ENCODE data around the gene SYT2. TPM values are rescaled to one million over a fixed set of nuclear protein-coding genes. Genes with fewer than 3 reads are reported as not detected.

SYT2 gene
- total and polyA plus RNA-seq, 2 of the 13 experiments (the other 11 are each of a cell fraction or from before 2014, with no cell fraction given): not detected

GRCh38 chr1:202575918-202576653, 134.2 kb downstream of the SYT2 start:
- in situ Hi-C loops (cut with HindIII; ENCODE audit: extremely low pct_ligation_motif_present, low pct_unique_long_range_greater_than_20kb): no loop called here
- H3K36me3 ChIP-seq (replicated peaks in 1 of 2; ENCODE audit: control insufficient read depth in 1 of 2, insufficient read depth in 2 of 2, low read length in 2 of 2): peaks cover 2 to 19% of the 10 kb centered on the region in 2 experiments; a peak in 3 of 5 replicates
- FAIRE-seq (no peak), DNase-seq (ENCODE audit: low spot score) (no peak), ATAC-seq (peak; percentile 23; the same call in 2 of the 3 replicates)
- peak overlapping the region; percentile 30 for H3K27ac ChIP-seq (ENCODE audit: extremely low read length, insufficient read depth, low read length)
- ChIA-PET POLR2A (no interaction called here), CTCF (ENCODE audit: low intra/inter-chr PET ratio, low total read pairs) (no interaction called here)
- WGBS (ENCODE audit: low lambda C conversion rate): 92% methylated on average over 2 of the region's 2 CpGs
- H3K4me1 ChIP-seq (ENCODE audit: insufficient read depth, low read length): peaks cover 22% of the 10 kb centered on the region
- H3K79me2 ChIP-seq (ENCODE audit: insufficient read depth, low read length): no peaks in the 10 kb centered on the region
- H3K4me3 ChIP-seq (replicated peaks in 1 of 3; ENCODE audit: insufficient read depth in 1 of 3, low read depth in 2 of 3, low read length in 3 of 3): no peak overlapping the region
- no peaks in the 10 kb centered on the region for H4K20me1 ChIP-seq (ENCODE audit: insufficient read depth, low read length)
- no peak overlapping the region for H2AFZ ChIP-seq (ENCODE audit: low read length)
- BruUV-seq (replicated peaks): no TSS peak
- H3K9ac ChIP-seq (ENCODE audit: insufficient read depth, low read depth, low read length): no peak overlapping the region
- H3K4me2 ChIP-seq (ENCODE audit: low read depth, low read length): no peak overlapping the region
- no peaks in the 10 kb centered on the region for H3K9me3 ChIP-seq (ENCODE audit: low read length)
- no peaks in the 10 kb centered on the region for H3K27me3 ChIP-seq (ENCODE audit: control insufficient read depth in 1 of 2, insufficient read depth in 2 of 2, low read length in 2 of 2)
- intact Hi-C loops (cut with micrococcal nuclease; ENCODE audit: unreplicated experiment): no loop called here
- TF ChIP-seq ZKSCAN1 (IDR thresholded peaks at IDR 0.05; ENCODE audit: low read length) (no peak), NCOR1 (IDR thresholded peaks at IDR 0.05; ENCODE audit: borderline replicate concordance, low read length) (no peak), ZNF816 (CRISPR knock-in tag; IDR thresholded peaks at IDR 0.05; ENCODE audit: borderline replicate concordance) (no peak), SP2 (CRISPR knock-in tag; IDR thresholded peaks at IDR 0.05) (no peak), TBX3 (IDR thresholded peaks at IDR 0.05; ENCODE audit: borderline replicate concordance) (no peak), CHCHD3 (CRISPR knock-in tag; IDR thresholded peaks at IDR 0.05) (no peak), GLMP (CRISPR knock-in tag; IDR thresholded peaks at IDR 0.05; ENCODE audit: borderline replicate concordance) (no peak), MAZ (IDR thresholded peaks at IDR 0.05; ENCODE audit: borderline replicate concordance, low read depth, low read length) (no peak), MAZ (CRISPR knock-in tag; IDR thresholded peaks at IDR 0.05; ENCODE audit: low read depth) (no peak), IKZF5 (CRISPR knock-in tag; IDR thresholded peaks at IDR 0.05) (no peak)
- TF ChIP-seq, protein P1, sequence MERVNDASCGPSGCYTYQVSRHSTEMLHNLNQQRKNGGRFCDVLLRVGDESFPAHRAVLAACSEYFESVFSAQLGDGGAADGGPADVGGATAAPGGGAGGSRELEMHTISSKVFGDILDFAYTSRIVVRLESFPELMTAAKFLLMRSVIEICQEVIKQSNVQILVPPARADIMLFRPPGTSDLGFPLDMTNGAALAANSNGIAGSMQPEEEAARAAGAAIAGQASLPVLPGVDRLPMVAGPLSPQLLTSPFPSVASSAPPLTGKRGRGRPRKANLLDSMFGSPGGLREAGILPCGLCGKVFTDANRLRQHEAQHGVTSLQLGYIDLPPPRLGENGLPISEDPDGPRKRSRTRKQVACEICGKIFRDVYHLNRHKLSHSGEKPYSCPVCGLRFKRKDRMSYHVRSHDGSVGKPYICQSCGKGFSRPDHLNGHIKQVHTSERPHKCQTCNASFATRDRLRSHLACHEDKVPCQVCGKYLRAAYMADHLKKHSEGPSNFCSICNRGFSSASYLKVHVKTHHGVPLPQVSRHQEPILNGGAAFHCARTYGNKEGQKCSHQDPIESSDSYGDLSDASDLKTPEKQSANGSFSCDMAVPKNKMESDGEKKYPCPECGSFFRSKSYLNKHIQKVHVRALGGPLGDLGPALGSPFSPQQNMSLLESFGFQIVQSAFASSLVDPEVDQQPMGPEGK (CRISPR knock-in tag; IDR thresholded peaks at IDR 0.05): no peak
- TF ChIP-seq, protein P2, sequence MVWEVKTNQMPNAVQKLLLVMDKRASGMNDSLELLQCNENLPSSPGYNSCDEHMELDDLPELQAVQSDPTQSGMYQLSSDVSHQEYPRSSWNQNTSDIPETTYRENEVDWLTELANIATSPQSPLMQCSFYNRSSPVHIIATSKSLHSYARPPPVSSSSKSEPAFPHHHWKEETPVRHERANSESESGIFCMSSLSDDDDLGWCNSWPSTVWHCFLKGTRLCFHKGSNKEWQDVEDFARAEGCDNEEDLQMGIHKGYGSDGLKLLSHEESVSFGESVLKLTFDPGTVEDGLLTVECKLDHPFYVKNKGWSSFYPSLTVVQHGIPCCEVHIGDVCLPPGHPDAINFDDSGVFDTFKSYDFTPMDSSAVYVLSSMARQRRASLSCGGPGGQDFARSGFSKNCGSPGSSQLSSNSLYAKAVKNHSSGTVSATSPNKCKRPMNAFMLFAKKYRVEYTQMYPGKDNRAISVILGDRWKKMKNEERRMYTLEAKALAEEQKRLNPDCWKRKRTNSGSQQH (CRISPR knock-in tag; IDR thresholded peaks at IDR 0.05; ENCODE audit: low read depth): no peak
- TF ChIP-seq, protein P3, sequence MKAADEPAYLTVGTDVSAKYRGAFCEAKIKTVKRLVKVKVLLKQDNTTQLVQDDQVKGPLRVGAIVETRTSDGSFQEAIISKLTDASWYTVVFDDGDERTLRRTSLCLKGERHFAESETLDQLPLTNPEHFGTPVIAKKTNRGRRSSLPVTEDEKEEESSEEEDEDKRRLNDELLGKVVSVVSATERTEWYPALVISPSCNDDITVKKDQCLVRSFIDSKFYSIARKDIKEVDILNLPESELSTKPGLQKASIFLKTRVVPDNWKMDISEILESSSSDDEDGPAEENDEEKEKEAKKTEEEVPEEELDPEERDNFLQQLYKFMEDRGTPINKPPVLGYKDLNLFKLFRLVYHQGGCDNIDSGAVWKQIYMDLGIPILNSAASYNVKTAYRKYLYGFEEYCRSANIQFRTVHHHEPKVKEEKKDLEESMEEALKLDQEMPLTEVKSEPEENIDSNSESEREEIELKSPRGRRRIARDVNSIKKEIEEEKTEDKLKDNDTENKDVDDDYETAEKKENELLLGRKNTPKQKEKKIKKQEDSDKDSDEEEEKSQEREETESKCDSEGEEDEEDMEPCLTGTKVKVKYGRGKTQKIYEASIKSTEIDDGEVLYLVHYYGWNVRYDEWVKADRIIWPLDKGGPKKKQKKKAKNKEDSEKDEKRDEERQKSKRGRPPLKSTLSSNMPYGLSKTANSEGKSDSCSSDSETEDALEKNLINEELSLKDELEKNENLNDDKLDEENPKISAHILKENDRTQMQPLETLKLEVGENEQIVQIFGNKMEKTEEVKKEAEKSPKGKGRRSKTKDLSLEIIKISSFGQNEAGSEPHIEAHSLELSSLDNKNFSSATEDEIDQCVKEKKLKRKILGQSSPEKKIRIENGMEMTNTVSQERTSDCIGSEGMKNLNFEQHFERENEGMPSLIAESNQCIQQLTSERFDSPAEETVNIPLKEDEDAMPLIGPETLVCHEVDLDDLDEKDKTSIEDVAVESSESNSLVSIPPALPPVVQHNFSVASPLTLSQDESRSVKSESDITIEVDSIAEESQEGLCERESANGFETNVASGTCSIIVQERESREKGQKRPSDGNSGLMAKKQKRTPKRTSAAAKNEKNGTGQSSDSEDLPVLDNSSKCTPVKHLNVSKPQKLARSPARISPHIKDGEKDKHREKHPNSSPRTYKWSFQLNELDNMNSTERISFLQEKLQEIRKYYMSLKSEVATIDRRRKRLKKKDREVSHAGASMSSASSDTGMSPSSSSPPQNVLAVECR (CRISPR knock-in tag; IDR thresholded peaks at IDR 0.05; ENCODE audit: borderline replicate concordance): no peak
